ENCODE results near the gene OTOP3.

GRCh38 chr17:74951680-74952421, 16.2 kb downstream of the OTOP3 start:
- TF ChIP-seq CTCF (IDR thresholded peaks at IDR 0.05): no peak
- TF ChIP-seq POLR2A (IDR thresholded peaks at IDR 0.05): no peak
- no peak for TF ChIP-seq POLR2AphosphoS5 (IDR thresholded peaks at IDR 0.05)
